ENCODE results near the gene USF2.

The USF2 gene

DNA sequence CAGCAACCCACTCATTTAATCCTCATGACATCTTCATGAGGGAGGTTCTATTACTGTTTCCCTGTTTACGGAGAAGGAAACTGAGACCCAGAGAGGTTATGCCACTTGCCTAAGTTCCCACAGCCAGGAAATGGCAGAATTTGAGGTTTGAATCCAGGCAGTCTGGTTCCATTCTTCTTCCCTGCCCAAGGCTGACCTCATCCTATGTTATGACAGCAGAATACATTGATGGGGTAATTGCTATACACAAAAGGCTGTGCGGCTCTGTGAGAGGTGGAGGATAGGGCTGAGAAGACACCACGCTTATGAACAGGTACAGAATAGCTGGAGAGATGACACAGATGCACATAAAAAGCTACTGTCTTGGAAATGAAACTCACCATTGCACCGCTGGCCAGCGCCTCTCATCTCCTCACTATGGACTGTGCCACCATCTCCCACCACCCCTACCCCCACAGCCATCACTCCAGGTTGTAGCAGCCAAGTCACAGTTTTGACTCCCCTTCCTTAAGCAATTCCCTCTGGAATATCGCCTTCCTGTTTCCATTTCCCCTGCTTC lies 34.7 kb downstream of the USF2 start:
- DNase-seq = no peak

DNA sequence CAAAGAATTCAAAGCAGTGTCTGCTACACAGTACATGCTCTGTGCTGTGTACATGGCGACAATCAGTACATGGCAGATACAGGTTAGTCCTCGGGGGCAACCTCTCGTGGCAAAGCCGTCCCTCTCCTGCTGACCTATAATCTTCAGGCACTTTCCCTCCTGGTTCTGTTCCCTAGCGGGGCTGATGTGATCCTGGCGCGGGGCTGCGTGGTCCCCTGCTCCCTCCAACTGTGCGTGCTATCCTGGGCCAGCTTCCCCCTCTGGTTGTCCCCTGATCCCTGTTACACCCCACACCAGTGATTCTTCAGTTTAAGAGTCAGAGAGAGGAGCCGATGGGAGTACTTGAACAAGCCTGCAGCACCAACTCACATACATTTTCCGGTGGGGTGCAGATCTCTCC lies 35.3 kb downstream of the USF2 start:
- DNase-seq = no peak

DNA sequence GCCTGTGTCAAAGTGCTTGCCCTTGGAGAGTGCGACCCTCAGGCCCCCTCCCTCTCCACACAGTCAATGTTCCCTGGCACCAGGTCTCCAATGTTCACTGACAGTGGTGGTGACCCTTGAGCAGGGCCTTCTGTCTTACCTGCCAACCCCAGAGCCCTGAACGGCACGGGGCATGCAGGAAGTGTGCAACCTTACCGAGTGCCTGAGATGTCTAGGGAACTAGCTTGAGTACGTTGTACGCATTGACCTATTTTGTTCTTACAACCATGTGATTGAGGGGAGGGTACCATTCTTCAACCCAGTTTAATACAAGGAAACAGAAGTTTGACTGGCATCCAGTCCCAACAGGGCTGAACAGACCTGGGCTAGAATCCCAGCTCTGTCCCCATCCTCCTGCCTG lies 36.4 kb downstream of the USF2 start:
- no peak for DNase-seq

DNA sequence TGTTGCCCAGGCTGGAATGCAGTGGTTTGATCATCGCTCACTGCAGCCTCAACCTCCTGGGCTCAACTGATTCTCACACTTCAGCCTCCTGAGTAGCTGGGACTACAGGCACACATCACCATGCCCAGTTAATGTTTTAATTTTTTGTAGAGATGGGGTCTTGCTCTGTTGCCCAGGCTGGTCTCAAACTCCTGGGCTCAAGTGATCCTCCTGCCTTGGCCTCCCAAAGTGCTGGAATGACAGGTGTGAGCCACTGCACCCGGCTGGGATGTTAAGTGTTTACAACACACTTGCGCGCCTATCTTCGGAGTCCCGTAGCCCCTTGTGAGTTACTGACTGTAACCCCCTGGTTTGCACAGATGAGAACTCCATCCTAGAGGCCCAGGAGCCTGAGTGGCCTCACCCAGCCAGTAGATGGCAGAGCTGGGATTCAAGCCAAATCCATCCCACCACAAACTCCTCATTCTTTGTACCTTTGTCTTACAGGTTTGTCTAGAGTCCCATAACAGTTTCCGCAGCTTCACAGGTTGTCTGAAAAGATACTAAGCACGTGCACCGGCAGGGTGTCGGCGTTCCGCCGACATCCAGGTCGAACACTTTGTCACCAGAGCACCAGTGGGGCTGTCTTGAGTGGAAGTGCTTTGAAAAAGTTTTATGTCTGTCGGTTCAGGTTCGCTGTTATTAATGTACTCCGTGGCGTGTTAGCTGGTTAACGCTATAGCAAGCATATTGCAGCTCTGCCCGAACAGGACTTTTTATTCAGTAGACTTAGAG lies 37.9 kb downstream of the USF2 start:
- DNase-seq = no peak

DNA sequence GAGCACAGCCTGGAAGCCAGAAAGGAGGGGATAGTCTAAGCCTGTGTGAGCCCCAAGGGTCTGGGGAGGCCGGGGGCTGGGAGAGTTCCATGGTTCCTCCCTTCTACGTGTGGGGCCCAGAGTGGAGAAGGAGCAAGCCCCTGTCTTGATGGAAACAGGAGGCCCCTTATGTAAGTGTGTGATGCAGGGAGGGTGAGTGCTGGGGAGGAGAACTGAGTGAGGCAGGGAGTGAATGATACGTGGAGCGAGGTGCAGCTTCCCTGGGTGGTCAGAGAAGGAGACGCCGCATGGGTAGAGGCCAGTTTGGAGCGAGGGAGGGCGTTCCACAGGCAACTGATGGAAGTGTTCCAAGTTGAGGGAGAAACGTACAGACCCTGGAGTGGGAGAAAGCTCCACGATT lies 39.2 kb downstream of the USF2 start:
- DNase-seq = no peak

DNA sequence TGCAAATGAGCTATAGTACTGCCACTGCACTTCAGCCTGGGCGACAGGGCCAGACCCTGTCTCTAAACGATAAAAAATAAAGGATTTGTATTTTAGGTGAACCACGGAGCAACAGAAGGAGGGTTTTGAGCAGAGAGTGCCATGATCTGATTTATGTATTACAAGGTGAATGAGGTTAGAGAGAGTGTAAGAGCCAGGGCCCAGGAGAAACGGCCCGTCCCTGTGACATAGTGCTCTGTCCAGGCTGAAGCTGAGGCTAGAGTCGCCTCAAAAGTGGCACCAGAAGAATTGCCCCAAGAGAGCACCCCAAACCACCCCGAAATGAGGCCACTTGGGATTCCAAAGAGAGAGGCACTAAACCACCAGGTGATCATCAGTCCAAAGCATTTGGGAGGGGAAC lies 40.1 kb downstream of the USF2 start:
- DNase-seq = no peak

DNA sequence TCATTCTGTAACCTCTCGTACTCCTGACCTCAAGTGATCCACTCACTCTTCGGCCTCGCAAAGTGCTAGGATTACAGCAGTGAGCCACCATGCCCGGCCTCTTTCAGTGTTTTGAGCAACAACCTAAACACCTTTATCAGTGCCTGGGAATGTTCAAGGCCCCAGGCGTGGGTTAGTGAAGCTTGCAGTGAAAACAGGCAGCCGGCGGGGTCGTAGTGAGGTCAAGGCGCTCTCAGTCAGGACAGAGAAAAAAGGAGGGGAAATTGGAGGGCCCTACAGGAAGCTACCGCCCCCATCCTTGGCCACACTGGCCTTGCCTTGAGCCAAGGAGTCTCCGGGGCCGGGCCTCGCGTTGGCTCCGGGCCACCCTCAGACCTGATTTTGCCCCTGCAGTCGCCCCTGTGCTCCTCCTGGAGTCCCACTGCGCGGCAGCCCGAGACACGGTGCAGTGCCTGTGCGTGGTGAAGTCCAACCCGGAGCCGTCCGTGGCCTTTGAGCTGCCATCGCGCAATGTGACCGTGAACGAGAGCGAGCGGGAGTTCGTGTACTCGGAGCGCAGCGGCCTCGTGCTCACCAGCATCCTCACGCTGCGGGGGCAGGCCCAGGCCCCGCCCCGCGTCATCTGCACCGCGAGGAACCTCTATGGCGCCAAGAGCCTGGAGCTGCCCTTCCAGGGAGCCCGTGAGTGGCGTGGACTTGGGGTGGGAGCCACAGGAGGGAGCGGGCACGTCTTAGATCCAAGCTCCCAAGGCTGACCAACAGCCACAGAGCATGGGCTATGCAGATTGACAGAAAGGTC lies 40.9 kb downstream of the USF2 start:
- DNase-seq = no peak

DNA sequence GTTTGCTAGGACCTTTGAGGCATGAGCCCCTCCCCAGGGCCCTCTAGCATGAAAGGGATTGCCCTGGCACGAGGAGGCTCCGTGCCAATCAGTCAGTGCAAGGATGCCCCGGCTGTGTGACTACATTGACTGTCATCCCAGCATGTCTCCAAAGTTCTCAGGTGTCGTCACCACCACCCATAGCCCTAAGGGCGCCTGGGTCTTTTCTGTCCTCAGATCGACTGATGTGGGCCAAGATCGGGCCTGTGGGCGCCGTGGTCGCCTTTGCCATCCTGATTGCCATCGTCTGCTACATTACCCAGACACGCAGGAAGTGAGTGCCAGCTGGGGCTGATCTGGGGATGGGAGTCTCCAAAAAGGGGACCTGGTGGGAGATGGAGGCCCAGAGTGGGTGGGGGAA lies 41.6 kb downstream of the USF2 start:
- no peak for DNase-seq

DNA sequence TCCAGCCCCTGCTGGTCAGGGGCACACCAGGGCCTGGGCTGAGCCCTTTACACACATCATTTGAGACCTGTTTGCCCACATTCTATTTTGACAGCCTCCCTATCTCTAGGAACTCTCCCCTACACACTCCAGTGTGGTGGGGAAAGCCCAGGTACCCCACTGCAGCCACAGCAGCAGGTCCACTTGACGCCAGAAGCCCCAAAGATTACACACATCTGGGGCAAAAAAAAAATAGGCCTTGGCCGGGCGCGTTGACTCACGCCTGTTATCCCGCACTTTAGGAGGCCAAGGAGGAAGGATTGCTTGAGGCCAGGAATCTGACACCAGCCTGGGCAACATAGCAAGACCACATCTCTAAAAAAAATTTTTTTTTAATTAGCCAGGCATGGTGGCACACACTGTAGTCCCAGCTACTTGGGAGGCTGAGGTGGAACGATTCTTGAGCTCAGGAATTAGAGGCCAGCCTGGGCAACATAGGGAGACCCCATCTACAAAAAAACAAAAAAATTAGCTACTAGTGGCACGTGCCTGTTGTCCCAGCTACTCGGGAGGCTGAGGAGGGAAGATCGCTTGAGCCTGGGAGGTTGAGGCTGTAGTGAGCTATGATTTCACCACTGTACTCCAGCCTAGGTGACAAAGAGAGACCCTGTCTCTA lies 42.2 kb downstream of the USF2 start:
- DNase-seq = no peak

DNA sequence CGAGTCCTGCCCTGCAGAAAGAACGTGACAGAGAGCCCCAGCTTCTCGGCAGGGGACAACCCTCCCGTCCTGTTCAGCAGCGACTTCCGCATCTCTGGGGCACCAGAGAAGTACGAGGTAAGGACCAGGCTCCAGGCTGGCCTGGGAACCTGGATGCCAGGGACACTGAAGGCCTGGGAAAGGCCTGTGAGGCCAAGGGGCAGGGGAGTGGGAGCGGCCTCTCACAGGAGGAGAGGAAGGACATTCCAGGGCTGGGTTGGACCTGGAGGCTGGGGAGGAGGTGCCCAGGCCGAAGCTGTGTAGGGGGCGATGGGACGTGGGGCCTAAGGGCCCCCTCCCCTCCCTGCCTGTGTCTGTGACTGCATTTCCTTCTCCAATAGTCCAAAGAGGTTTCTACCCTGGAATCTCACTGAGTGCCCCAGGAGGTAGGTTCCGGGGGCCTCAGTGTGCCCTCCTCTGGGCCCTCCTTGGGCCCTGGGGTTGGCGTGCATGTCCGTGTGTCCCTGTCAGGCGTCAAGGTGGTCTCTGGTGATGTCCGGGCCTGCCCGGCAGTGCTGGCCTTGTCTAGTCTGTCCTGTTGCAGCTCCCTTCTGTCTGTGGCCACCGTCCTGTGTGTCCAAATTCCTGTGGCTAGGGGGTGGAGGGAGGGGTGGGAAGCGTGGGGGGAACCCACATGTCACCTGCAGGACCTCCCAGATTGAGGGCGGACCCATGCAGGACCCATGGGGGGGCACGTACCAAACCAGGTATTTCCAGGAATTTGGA lies 43.3 kb downstream of the USF2 start:
- no peak for DNase-seq

DNA sequence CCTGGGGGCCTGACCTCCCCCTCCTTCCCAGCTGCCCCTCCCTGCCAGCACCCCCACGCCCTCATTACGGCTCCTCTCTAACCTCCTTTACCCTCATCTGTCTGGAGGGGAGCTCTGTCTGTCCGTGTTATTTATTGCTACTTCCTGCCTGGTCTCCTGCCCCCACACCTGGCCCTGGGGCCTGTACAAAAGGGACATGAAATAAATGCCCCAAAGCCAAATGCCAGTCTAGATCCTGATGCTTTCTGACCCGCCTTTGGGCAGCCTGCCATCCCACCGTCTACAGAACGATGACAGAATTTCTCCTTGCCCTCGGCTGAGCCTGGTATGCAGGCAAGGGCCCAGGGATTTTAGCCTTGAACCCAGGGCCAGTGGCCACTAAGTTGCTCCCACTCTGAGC lies 44.8 kb downstream of the USF2 start:
- no peak for DNase-seq

DNA sequence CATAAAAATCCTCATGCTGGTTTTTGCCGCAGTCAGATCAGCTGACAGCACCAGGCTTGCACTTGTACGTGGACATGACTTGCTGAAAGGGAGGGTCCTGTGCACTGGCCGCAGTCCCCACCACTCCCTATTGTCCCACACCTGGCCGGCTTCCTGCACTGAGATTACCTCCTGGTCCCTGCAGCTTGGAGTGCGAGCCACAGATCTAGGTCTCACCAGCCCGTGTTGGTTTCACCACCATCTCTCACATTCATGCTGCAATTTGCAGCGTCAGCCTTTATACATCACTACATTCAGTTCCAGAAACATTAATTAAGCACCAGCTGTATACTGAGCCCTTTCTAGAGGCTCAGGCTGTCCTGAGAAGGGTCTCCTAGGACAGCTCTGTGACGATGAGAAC lies 45.3 kb downstream of the USF2 start:
- DNase-seq = no peak

DNA sequence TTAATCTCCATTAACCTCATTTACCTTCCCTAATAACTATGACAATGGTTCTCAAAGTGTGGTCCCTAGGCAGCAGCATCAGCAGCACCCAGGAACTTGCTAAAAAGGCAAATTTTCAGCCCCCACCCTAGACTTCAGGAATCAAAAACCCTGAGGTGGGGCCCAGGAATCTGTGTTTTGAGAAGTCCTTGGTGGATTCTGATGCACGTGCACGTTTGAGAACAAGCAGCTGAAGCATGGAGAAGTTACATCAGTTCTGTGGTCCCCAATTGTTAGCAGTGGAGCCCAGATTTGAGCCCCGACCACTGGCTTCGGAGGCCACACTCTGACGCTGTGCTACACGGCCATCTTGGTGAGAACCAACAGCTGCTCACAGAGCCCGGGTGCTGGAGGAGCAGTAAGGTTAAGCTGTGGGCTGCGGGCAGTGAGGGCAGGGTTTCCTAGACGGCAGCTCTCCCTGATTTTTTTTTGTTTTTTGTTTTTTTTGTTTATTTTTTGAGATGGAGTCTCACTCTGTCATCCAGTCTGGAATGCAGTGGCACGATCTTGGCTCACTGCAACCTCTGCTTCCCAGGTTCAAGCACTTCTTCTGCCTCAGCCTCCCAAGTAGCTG lies 46.2 kb downstream of the USF2 start:
- DNase-seq = no peak

DNA sequence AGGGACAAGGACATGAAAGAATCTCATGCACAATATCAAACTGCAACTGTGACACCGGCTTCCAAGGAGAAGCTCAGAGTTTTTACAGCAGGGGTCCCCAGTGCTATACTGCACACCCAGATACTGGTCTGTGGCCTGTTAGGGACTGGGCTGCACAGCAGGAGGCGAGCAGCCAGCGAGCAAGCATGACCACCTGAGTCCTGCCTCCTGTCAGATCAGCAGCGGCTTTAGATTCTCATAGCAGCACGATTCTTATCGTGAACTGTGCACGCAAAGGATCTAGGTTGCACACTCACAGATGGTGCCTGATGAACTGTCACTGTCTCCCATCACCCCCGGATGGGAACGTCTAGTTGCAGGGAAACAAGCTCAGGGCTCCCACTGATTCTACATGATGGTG lies 47.1 kb downstream of the USF2 start:
- DNase-seq = no peak

DNA sequence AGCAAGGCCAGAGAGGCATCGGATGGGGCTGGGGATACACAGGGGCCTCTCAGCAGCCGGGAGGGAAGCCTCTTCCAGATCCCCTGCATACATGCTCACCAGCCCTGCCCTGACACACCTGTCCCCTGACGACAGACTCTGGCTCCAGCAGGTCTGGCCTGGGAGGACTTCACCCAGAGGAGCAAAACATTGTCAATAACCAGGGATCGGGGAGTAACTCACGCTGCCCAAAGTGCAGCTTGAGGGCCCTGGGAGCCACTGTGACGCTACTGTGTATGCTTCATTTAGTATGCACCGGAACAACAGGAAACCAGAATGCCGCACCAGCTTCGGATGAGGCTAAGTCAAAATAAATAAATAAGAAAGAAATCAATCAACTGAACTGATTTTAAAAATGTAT lies 47.8 kb downstream of the USF2 start:
- DNase-seq = no peak

DNA sequence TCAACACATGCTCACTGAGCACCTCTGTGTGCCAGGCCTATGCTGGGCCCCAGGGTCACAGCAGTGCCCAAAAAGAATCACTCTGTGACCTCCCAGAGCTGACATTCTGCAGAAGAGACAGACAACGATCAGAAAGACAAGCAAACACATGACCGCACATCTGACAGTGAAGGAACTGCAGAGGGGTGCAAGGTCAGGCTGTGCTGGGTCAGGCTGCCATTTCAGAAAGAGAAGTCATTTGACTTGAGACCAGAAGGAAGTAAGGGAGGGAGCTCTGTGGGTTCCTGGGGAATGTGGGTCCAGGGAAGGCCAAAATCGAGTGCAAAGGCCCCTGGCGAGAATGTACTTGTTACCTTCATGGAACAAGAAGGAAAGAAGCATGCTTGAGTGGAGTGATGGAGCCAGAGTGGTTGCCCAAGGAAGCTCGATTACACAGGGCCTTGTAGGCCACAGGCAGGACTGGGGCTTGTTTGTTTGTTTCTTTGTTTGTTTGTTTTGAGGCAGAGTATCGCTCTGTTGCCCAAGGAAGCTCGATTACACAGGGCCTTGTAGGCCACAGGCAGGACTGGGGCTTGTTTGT lies 48.8 kb downstream of the USF2 start:
- DNase-seq = no peak

DNA sequence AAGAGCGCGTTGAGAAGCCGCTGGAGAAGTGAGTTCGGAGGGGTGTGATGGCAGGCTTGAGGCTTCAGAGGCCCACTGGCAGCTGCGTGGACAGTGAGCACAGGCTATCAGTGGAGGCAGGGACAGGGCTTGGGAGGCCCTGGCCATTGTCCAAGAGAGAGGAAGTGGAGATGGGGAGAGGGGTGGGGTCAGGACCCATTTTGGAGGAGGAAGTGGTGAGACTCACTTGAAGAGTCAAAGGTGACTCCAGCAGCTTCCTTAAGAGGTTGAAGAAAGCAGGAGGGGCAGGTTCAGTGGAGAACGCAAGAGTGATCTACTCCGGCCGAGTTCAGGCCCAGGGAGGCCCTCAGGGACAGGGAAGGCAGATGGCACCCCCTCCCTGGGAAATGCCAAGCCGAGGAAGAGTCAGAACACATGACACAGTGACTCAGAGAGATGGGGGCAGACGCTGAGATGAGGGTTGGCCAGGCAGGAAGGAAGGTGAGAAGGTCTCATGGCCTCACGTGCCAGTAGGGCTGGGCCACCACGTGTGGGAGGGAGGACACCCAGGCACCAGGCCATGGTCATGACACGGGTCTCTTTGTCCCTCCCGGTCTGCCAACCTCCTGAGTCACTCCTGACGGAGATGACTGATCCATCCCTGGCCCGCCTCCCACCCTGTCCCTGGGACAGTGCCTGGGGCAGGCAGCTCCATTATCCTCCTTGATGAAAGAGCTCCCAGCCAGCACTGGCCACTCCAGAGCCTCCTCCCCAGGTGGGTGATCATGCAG lies 50.1 kb downstream of the USF2 start:
- DNase-seq = no peak

DNA sequence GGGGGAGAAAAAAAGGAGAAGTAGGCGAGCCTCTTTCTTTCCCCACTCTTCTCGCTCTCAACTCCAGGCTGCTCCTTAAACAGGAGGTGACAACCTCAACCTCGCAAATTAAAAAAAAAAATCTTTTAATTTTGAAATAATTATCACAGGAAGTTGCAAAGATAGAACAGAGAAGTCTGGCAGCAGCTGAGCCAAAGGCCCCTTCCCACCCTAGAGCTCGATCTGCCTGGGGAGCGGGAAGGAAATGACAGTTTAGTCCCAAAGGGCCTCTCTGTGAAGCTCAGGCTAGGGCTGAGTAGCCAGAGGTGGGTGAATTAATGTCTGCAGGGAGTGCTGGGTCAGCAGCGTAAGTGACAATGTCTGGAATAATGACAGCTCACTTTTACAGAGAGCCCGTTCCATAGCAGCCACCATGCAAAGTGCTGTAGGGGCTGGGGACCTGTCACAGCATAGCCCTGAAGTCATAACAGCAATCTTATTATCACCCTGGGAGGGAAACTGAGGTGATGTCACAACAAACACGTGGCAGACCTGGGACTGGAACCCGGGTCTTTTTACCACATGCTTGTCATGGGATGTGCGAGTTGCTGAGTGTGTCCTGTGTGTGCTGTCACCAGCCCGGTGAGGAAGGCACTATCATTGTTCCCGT lies 51.4 kb downstream of the USF2 start:
- DNase-seq = no peak

DNA sequence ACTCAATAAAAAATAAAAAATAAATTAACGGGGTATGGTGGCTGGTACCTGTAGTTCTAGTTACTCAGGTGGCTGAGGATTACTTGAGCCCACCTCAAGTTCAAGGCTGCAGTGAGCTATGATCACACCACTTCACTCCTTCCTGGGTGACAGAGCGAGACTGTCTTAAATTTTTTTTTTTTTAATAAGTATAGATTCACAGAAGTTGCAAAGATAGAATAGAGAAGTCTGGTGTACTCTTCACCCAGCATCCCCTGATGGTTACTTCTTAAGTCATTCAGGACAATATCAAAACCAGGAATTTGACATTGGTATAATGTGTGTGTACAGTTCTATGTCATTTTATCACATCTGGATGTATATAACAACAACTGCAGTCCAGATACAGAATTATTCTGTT lies 52.5 kb downstream of the USF2 start:
- no peak for DNase-seq

DNA sequence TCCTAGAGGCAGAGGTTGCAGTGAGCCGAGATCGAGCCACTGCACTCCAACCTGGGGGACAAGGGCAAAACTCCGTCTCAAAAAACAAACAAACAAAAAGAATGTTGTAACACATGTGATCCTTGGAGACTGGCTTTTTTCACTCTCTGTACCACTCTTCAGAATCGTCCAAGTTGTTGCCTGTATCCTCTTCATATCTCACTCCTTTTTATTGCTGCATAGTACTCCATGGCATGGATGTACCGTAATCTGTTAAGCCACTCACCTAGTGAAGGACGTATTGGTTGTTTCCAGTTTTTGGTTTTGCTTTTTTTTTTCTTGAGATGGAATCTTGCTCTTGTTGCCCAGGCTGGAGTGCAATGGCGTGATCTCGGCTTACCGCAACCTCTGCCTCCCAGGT lies 53.3 kb downstream of the USF2 start:
- DNase-seq = no peak

DNA sequence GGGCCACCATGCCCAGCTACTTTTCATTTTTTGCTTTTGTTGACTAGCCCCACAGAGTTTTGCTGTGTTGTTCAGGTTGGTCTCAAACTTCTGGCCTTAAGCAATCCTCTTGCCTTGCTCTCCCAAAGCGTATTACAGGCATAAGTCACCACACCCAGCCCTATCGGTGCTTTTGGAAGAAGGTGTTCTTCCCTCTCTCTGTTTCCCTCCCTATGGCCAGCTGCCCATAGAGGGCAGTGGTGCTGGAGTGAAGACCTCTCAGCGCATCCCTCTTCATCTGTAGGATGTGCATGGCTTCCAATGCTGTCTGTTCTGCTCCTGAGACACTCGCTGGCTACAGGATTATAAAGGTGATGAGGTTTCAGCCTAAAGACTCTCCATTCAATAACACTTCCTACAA lies 58.9 kb downstream of the USF2 start:
- no peak for DNase-seq
